SU-DHL-6 (cell line): Measurements from ENCODE around the gene TMEM182.

ENCODE experiments used
- EZH2phosphoT487 ChIP-seq: fragments of 200-600 bp; sonication (generic), shearing (Covaris generic); conservative IDR thresholded peaks from 2 replicates; pipeline ENCODE4 v1.6.1; 2018; ENCODE audit warnings: mild to moderate bottlenecking, antibody characterized with exemption, low read length, moderate library complexity, mixed read lengths
- TF ChIP-seq, protein P1 (sequence below): fragments of 200-600 bp; sonication (generic); IDR thresholded peaks from one replicate; pipeline ENCODE4 v1.5.1; 2017; ENCODE audit warnings: antibody characterized with exemption, mild to moderate bottlenecking, low read length, moderate library complexity; ENCODE audit not compliant: insufficient read depth, poor library complexity, severe bottlenecking

DNA sequence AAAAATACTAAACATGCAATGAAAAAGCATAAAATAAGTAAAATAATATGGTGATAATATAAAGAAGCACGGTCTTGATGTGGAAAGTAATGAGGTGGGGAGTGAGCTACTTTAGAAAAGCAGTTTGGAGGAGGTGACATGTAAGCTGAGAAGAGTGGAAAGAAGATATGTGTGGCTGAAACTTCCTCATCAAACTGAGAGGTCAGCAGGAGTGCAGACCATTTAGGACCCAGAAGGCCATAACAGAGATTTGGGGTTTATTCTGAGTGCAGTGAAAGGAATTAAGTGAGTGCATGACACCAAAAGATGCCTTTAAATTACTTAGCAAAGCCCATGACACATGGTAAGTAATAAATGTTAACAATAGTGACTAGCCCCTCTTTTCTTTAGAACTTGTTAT is 24.4 kb upstream of the TMEM182 start:
- TF ChIP-seq, protein P1, sequence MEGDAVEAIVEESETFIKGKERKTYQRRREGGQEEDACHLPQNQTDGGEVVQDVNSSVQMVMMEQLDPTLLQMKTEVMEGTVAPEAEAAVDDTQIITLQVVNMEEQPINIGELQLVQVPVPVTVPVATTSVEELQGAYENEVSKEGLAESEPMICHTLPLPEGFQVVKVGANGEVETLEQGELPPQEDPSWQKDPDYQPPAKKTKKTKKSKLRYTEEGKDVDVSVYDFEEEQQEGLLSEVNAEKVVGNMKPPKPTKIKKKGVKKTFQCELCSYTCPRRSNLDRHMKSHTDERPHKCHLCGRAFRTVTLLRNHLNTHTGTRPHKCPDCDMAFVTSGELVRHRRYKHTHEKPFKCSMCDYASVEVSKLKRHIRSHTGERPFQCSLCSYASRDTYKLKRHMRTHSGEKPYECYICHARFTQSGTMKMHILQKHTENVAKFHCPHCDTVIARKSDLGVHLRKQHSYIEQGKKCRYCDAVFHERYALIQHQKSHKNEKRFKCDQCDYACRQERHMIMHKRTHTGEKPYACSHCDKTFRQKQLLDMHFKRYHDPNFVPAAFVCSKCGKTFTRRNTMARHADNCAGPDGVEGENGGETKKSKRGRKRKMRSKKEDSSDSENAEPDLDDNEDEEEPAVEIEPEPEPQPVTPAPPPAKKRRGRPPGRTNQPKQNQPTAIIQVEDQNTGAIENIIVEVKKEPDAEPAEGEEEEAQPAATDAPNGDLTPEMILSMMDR, result no peak
- no peak for TF ChIP-seq EZH2phosphoT487
